CD4-positive, alpha-beta memory T cell (primary cell): ENCODE data around the gene GTF3C2. TPM values are rescaled to one million over a fixed set of nuclear protein-coding genes. Genes with fewer than 3 reads are reported as not detected.

Experiments used
- CTCF ChIA-PET: fragments of 350-600 bp; sonication (Branson Sonifier 250); formaldehyde crosslinking; loops from one replicate; lab custom pipeline; 2021; ENCODE audit warnings: inconsistent platforms; ENCODE audit not compliant: partially characterized antibody; lab: Charles Lee
- POLR2A ChIA-PET: fragments of 350-600 bp; sonication (Branson Sonifier 250); formaldehyde crosslinking; loops from one replicate; lab custom pipeline; 2021; ENCODE audit not compliant: partially characterized antibody; lab: Charles Lee
- DNase-seq, 5 donors: peaks; one replicate each; pipeline versions ENCODE4 v3.0.0 to v3.0.0-alpha.2; 2020 to 2022; ENCODE audit warnings: mixed read lengths in 1 of 5
- H3K27ac ChIP-seq: one replicate; pipeline ENCODE4 v1.7.0; 2013; ENCODE audit warnings: low read depth, low read length
- H3K27me3 ChIP-seq: 2 replicates; pipeline ENCODE4 v1.7.0; 2013; ENCODE audit warnings: mild to moderate bottlenecking, low read length, moderate library complexity; ENCODE audit not compliant: insufficient read depth
- H3K36me3 ChIP-seq: 2 replicates; pipeline ENCODE4 v1.7.0; 2013; ENCODE audit warnings: mild to moderate bottlenecking, low read length, moderate library complexity; ENCODE audit not compliant: insufficient read depth
- H3K4me1 ChIP-seq: 2 replicates; pipeline ENCODE4 v1.7.0; 2013; ENCODE audit warnings: mild to moderate bottlenecking, low read length, moderate library complexity; ENCODE audit not compliant: insufficient read depth
- H3K4me3 ChIP-seq, 2 donors: one replicate each; pipeline ENCODE4 v1.7.0; 2013; ENCODE audit warnings: low read length in 2 of 2, mild to moderate bottlenecking in 1 of 2
- H3K9me3 ChIP-seq, 2 donors: one replicate each; pipeline ENCODE4 v1.7.0; 2013; ENCODE audit warnings: low read length in 2 of 2, control low read depth in 1 of 2; ENCODE audit not compliant: control insufficient read depth in 1 of 2
- H3K27ac Mint-ChIP-seq, 7 donors: one replicate each; pipeline ENCODE4 v1.8.0; 2020 to 2021; ENCODE audit warnings: mixed read lengths in 7 of 7, mild to moderate bottlenecking in 6 of 7, inconsistent platforms in 3 of 7, moderate library complexity in 3 of 7
- H3K27me3 Mint-ChIP-seq, 2 donors: one replicate each; pipeline ENCODE4 v1.8.0; 2020 to 2021; ENCODE audit warnings: mixed read lengths in 2 of 2
- H3K36me3 Mint-ChIP-seq, 2 donors: one replicate each; pipeline ENCODE4 v1.8.0; 2020 to 2021; ENCODE audit warnings: mixed read lengths in 2 of 2, inconsistent platforms in 1 of 2, mild to moderate bottlenecking in 1 of 2
- H3K4me1 Mint-ChIP-seq, 4 donors: one replicate each; pipeline ENCODE4 v1.8.0; 2020 to 2021; ENCODE audit warnings: mixed read lengths in 4 of 4, mild to moderate bottlenecking in 1 of 4
- H3K4me3 Mint-ChIP-seq, 8 donors: one replicate each; pipeline ENCODE4 v1.8.0; 2020 to 2021; ENCODE audit warnings: mixed read lengths in 8 of 8, mild to moderate bottlenecking in 7 of 8, moderate library complexity in 6 of 8, inconsistent platforms in 3 of 8
- H3K9me3 Mint-ChIP-seq, 8 donors: one replicate each; pipeline ENCODE4 v1.8.0; 2020 to 2021; ENCODE audit warnings: mixed read lengths in 8 of 8, mild to moderate bottlenecking in 5 of 8, inconsistent platforms in 3 of 8, moderate library complexity in 1 of 8
- intact Hi-C: fragments of 100-400 bp; cut with micrococcal nuclease; formaldehyde crosslinking; loops from one replicate; pipeline ENCODE4 v1.15.1; 2023
- polyA plus RNA-seq, 2 donors: library from polyadenylated mRNA; unstranded; fragments of 300-500 nt; fragmentation: Illumina TruSeq; gene quantifications; one replicate each; pipeline ENCODE4 v1.2.3, GENCODE V29; 2021
- total RNA-seq, 2 experiments: library from RNA; stranded (reverse); gene quantifications; one replicate each; pipeline ENCODE4 v1.2.3, GENCODE V29; 2021

Gene GTF3C2
- total and polyA plus RNA-seq, 4 experiments from 2014 or later = 37.7 to 90.8 (median 67.3) TPM

DNA sequence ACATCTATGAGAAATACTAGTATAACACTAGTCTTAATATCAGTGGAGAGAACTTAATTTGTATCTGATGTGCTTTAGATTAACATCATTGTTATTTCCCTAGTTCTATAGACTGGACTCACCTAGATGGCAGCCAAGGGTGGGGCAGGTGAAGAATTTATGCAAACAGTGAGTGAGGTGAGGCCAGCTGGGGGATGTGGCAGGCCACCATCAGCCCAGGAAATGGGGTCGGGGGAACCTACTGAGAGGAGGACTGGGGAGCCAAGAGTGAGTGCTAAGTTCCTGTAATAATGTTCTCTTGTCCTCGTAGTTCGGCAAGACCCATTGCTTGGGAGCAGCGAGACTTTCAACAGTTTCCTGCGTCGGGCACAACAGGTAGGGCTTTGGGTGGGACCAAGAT lies 16.4 kb upstream of the GTF3C2 start:
- H3K36me3 ChIP-seq = peaks cover 56% of the 10 kb centered on the region
- H3K27ac Mint-ChIP-seq = peak overlapping the region; percentile 3 to 98 (median 80)
- intact Hi-C loops = loop anchor here (5.0 kb wide), 1 partner anchor 309 kb away; no protein-coding TSS in a partner anchor
- no peaks in the 10 kb centered on the region for H3K9me3 ChIP-seq
- peaks cover 27 to 59% (median 38%) of the 10 kb centered on the region in 4 donors for H3K4me1 Mint-ChIP-seq
- no peak for DNase-seq
- H3K4me3 Mint-ChIP-seq = peak overlapping the region in 4 of 8 donors; percentile 26 to 75 (median 48)
- peaks cover 40 to 75% of the 10 kb centered on the region in 2 donors for H3K36me3 Mint-ChIP-seq
- H3K4me1 ChIP-seq = peaks cover 38% of the 10 kb centered on the region
- no peaks in the 10 kb centered on the region for H3K27me3 ChIP-seq
- no peak overlapping the region for H3K4me3 ChIP-seq
- ChIA-PET POLR2A (interaction anchor here (1.2 to 5.5 kb wide), 3 partner anchors 8 to 19 kb away, joined by 3 to 106 read pairs (median 3); partner anchors contain the start of gene ZNF513), CTCF (no interaction called here)
- no peaks in the 10 kb centered on the region for H3K27me3 Mint-ChIP-seq
- no peaks in the 10 kb centered on the region for H3K9me3 Mint-ChIP-seq
- no peak overlapping the region for H3K27ac ChIP-seq

GRCh38 chr2:27370816-27371620 lies 14.5 kb upstream of the GTF3C2 start:
- intact Hi-C loops = loop anchor here (1.0 to 5.0 kb wide), 11 partner anchors 9 to 311 kb away; partner anchors contain the start of genes ATRAID, GTF3C2, IFT172 and NRBP1
- Mint-ChIP-seq H3K4me1 (peaks cover 28 to 58% (median 41%) of the 10 kb centered on the region in 4 donors), H3K27me3 (no peaks in the 10 kb centered on the region), H3K4me3 (peak overlapping the region; percentile 96 to 100 (median 98)), H3K27ac (peak overlapping the region; percentile 89 to 98 (median 98)), H3K36me3 (peaks cover 38 to 72% of the 10 kb centered on the region in 2 donors), H3K9me3 (no peaks in the 10 kb centered on the region)
- Histone ChIP-seq H3K4me3 (peak overlapping the region; percentile 72 to 86), H3K9me3 (no peaks in the 10 kb centered on the region), H3K36me3 (peaks cover 56% of the 10 kb centered on the region), H3K4me1 (peaks cover 38% of the 10 kb centered on the region), H3K27me3 (no peaks in the 10 kb centered on the region), H3K27ac (peak overlapping the region; percentile 94)
- ChIA-PET CTCF (interaction anchor here (1.5 to 3.3 kb wide), 4 partner anchors 8 to 48 kb away, joined by 4 to 16 read pairs (median 9); partner anchors contain the start of genes GTF3C2, MPV17 and PPM1G), POLR2A (interaction anchor here (0.7 to 5.5 kb wide), 16 partner anchors 10 to 303 kb away, joined by 3 to 106 read pairs (median 6); partner anchors contain the start of genes ATRAID, CCDC121, GPN1 and GTF3C2)
- DNase-seq = peak in 4 of 5 donors; percentile 24 to 53 (median 28)

GRCh38 chr2:27370026-27370815 lies 13.7 kb upstream of the GTF3C2 start, which contains the start of the genes EIF2B4 and SNX17:
EIF2B4 (minus strand) TSS chr2:27370338; CDS start chr2:27370314, 24 bp downstream.
SNX17 (plus strand) TSS chr2:27370616; CDS start chr2:27370744, 128 bp downstream.
- H3K4me1 Mint-ChIP-seq = peaks cover 28 to 58% (median 41%) of the 10 kb centered on the region in 4 donors
- H3K9me3 Mint-ChIP-seq = no peaks in the 10 kb centered on the region

DNA sequence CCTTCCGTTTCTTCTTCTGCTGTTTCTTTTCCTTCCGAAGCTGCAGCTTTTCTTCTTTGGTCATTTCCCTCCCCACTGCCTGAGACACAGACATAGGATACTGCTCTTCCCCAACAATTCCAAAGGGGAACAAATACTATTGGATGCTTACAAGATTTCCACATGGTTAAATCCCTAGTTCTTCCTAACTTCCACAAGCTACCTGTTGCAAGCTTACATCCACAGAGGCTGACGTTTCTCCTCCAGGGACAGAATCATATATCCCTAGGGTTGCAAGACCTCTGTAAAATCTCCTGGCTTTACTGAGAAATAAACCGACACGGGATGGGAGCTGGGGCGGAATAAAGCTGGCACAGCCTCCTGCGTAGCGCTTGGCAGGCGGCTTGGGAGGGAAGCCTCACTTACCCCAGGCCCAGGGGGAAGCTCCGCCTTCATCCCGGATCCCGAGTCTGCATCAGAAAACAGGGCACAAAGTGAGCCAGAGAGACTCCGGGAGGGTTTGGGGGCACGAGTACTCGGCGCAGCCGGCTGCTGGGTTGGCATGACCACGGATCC lies 13.0 kb upstream of the GTF3C2 start:
- H3K4me1 Mint-ChIP-seq = peaks cover 28 to 54% (median 40%) of the 10 kb centered on the region in 4 donors
- peak overlapping the region; percentile 89 to 98 (median 96) for H3K27ac Mint-ChIP-seq
- H3K27ac ChIP-seq = peak overlapping the region; percentile 94
- no peaks in the 10 kb centered on the region for H3K9me3 Mint-ChIP-seq
- DNase-seq = no peak
- H3K27me3 Mint-ChIP-seq = no peaks in the 10 kb centered on the region
- H3K27me3 ChIP-seq = no peaks in the 10 kb centered on the region
- CTCF ChIA-PET = interaction anchor here (0.7 to 3.3 kb wide), 14 partner anchors 9 to 871 kb away, joined by 3 to 16 read pairs (median 5); partner anchors contain the start of genes GTF3C2, OST4, PPM1G and PREB
- H3K4me1 ChIP-seq = peaks cover 38% of the 10 kb centered on the region
- intact Hi-C loops = loop anchor here (1.0 to 5.0 kb wide), 11 partner anchors 11 to 313 kb away; partner anchors contain the start of genes ATRAID, GTF3C2, IFT172 and NRBP1
- H3K4me3 ChIP-seq = peak overlapping the region; percentile 59 to 86
- H3K36me3 ChIP-seq = peaks cover 50% of the 10 kb centered on the region
- H3K4me3 Mint-ChIP-seq = peak overlapping the region; percentile 96 to 100 (median 98)
- peaks cover 30 to 64% of the 10 kb centered on the region in 2 donors for H3K36me3 Mint-ChIP-seq
- no peaks in the 10 kb centered on the region for H3K9me3 ChIP-seq
- POLR2A ChIA-PET = interaction anchor here (0.8 to 5.5 kb wide), 13 partner anchors 11 to 259 kb away, joined by 3 to 106 read pairs (median 7); partner anchors contain the start of genes ATRAID, CCDC121, GPN1 and GTF3C2

More at GRCh38 chr2:27370026-27370815, 13.7 kb upstream of the GTF3C2 start, which contains the start of the genes EIF2B4 and SNX17:
- Mint-ChIP-seq H3K36me3 (peaks cover 33 to 68% of the 10 kb centered on the region in 2 donors), H3K4me3 (peak within 1 kb of the TSS; percentile 96 to 100 (median 98)), H3K27ac (peak within 1 kb of the TSS; percentile 89 to 100 (median 98)), H3K27me3 (no peaks in the 10 kb centered on the region)
- Histone ChIP-seq H3K27ac (peak within 1 kb of the TSS; percentile 94), H3K9me3 (no peaks in the 10 kb centered on the region), H3K27me3 (no peaks in the 10 kb centered on the region), H3K4me3 (peak within 1 kb of the TSS; percentile 72 to 86), H3K36me3 (peaks cover 54% of the 10 kb centered on the region), H3K4me1 (peaks cover 38% of the 10 kb centered on the region)
- intact Hi-C loops = loop anchor here (1.0 to 5.0 kb wide), 11 partner anchors 10 to 312 kb away; partner anchors contain the start of genes ATRAID, GTF3C2, IFT172 and NRBP1
- CTCF ChIA-PET = interaction anchor here (0.8 to 3.3 kb wide), 10 partner anchors 9 to 236 kb away, joined by 3 to 16 read pairs (median 8); partner anchors contain the start of genes GTF3C2, PPM1G, PREB and ZNF513
- peak; percentile 99 to 100 (median 99) for DNase-seq
- POLR2A ChIA-PET = interaction anchor here (0.7 to 5.5 kb wide), 17 partner anchors 10 to 293 kb away, joined by 3 to 106 read pairs (median 7); partner anchors contain the start of genes CCDC121, GPN1, GTF3C2 and IFT172

GRCh38 chr2:27363933-27364332 lies 7.4 kb upstream of the GTF3C2 start:
- Mint-ChIP-seq H3K36me3 (peaks cover 24 to 33% of the 10 kb centered on the region in 2 donors), H3K27ac (peak overlapping the region in 2 of 7 donors; percentile 0 to 35), H3K9me3 (no peaks in the 10 kb centered on the region), H3K4me1 (peaks cover 5 to 17% (median 7%) of the 10 kb centered on the region in 4 donors), H3K27me3 (no peaks in the 10 kb centered on the region), H3K4me3 (no peak overlapping the region)
- no peaks in the 10 kb centered on the region for H3K9me3 ChIP-seq
- no peak for DNase-seq
- H3K36me3 ChIP-seq = peaks cover 43% of the 10 kb centered on the region
- intact Hi-C loops = no loop called here
- no peak overlapping the region for H3K4me3 ChIP-seq
- ChIA-PET CTCF (no interaction called here), POLR2A (interaction anchor here (1.2 to 1.5 kb wide), 3 partner anchors 10 to 46 kb away, joined by 3 read pairs; partner anchors contain the start of gene PPM1G)
- peaks cover 10% of the 10 kb centered on the region for H3K4me1 ChIP-seq
- H3K27ac ChIP-seq = no peak overlapping the region
- H3K27me3 ChIP-seq = no peaks in the 10 kb centered on the region
